GM19324 (cell line): ENCODE measurements around the gene HTRA3.

Experiments used
- ATAC-seq: cut with Tn5 transposase; IDR thresholded peaks from one replicate; pipeline ENCODE4 v1.9.1; 2021; ENCODE audit warnings: mild to moderate bottlenecking, moderate library complexity; ENCODE audit not compliant: unreplicated experiment, low FRiP score

Gene HTRA3

GRCh38 chr4:8233672-8234484, 35.7 kb upstream of the HTRA3 start:
- ATAC-seq = no peak

DNA sequence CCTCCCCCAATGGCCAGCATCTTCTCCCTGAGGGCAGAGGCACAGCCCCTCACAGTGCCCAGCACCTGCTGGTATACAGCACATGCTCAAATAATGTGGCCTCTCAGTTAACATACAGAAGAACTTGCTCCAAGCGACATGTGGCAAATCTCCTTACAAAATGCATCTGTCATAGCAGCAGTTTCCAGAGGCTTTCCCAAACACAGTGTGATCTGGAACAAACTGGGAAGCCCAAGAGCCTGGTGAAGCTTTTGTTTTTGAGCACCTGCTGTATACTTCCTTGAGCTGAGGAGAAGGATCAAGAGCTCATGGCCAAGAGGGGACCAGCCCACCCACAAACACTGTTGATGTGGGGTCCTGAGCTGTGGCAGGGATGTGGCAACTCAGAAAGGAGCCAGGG, 34.8 kb upstream of the HTRA3 start:
- ATAC-seq = no peak

GRCh38 chr4:8235224-8235623, 34.3 kb upstream of the HTRA3 start:
- ATAC-seq = no peak

DNA sequence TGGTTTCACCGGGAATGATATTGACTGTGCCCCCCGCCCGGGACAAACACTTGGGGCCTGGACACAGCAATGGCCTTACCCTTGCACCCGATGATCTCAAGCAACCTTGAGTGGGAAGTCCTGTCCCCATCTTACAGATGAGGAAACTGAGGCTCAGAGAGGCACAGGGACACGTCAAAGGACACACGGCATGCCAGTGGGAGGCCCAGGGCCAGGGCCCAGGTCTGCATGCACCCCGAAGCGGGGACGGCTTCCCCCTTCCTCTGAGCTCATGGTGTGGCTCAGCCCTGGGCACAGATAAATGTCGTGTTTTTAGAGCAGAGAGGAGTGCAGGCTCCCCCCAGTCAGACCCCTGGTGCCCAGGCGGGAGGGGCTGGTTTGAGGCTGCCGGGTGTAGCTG, 33.9 kb upstream of the HTRA3 start:
- ATAC-seq = no peak

GRCh38 chr4:8236106-8236919, 33.2 kb upstream of the HTRA3 start:
- ATAC-seq = no peak

DNA sequence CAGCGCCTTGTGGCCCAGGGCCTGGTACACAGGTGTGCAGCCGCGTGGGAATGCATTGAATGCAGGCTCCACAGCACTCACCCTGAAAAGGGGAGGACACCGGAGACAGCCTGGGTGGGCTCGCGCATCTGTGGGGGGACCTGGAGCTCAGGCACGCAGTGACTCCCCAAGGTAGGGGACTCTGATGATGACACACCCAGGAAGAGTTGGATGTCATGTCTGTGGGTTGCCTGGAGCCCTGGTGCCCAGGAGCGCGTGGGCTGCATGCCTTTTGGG, 32.7 kb upstream of the HTRA3 start:
- ATAC-seq = no peak

DNA sequence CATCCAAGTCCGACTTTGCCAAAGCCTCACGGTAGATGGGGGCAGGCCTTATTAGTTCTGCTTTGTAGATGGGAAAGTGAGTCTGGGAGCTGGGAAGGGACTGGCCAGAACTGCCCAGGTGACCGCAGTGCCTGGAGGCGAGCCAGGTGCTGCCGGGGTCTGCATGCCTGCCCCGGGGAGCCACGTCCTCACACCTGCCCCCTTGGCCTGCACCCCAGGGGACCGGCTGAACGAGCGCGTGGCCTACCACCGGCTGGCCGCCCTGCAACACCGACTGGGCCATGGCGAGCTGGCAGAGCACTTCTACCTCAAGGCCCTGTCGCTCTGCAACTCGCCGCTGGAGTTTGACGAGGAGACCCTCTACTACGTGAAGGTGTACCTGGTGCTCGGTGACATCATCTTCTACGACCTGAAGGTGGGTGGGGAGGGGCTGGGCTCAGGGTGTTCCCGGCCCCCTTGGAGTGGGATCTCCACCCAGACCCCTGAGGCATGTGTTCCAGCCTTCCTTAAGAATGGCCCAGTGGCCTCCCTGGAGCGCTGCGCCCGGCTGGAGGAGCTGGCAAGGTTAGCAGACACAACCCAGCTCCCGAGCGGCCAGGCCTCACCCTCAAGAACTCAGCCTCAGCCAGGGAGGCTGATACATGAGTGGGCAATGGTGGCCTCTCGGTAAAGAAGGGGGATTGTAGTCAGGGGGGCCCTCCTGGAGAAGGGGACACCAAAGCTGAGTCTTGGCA, 32.1 kb upstream of the HTRA3 start:
- ATAC-seq = no peak

- no peak for ATAC-seq
Measured at GRCh38 chr4:8238036-8238511, 31.5 kb upstream of the HTRA3 start.

DNA sequence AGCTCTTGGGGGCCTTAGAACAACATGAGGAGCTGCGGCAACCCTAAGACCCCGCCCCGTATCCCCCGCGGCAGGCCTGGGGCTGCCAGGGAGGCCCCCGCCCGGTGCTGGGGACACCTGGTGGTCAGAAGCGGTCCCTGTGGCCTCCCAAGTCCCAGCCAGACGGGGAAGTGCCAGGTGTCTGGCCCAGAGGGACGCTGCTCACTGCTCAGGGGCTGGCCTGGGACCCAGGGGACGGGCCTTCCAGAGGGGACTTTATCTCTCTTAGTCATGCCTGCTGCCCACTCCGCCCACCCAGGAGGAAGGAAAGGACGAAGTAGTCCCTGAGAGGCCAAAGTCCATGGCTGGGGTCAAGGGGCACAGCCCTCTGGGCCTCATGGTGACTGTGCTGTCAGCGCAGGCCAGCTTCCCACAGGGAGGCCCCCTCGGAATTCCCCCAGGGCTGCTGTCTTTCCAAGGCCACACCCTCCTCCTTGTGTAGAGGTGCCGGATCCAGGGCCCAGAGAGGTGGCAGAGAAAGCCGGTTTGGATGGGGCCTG, 31.0 kb upstream of the HTRA3 start:
- ATAC-seq = no peak

DNA sequence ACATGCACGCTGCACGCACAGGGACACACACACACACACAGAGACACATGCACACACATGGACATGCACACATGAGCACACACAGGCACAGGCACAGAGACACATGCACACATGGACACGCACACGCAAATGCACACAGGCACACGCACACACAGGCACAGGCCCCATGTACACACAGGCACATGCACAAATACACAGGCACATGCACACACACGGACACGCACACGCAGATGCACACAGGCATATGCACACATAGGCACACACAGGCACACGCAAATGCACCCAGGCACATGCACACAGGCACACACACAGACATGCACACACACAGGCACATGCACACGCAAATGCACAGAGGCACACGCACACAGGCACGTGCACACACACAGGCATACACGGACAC, 30.3 kb upstream of the HTRA3 start:
- ATAC-seq = no peak

DNA sequence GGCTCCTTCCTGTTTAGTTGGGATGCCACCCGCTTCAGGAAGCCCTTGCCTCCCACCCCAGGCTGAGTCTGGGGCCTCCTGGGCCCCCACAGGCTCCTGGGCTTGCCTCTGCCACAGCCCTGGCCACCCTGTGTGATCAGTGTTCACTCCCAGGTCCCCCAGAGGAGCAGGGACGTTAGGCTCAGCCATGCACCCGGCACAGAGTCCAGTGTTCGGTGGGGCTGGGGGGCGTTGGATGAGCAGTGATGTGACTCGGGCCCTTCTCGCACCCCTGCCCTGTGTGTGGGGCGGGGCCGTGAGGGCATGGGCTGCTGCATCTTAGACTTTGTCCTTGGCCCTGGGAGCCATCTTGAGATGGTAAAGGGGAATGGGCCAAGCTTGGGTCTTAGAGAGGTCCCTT, 29.9 kb upstream of the HTRA3 start:
- no peak for ATAC-seq

GRCh38 chr4:8240211-8241041, 29.1 kb upstream of the HTRA3 start:
- ATAC-seq = no peak

GRCh38 chr4:8241211-8241779, 28.3 kb upstream of the HTRA3 start:
- ATAC-seq = no peak

- peak; percentile 55 for ATAC-seq
Measured at GRCh38 chr4:8241895-8242696, 27.5 kb upstream of the HTRA3 start.

DNA sequence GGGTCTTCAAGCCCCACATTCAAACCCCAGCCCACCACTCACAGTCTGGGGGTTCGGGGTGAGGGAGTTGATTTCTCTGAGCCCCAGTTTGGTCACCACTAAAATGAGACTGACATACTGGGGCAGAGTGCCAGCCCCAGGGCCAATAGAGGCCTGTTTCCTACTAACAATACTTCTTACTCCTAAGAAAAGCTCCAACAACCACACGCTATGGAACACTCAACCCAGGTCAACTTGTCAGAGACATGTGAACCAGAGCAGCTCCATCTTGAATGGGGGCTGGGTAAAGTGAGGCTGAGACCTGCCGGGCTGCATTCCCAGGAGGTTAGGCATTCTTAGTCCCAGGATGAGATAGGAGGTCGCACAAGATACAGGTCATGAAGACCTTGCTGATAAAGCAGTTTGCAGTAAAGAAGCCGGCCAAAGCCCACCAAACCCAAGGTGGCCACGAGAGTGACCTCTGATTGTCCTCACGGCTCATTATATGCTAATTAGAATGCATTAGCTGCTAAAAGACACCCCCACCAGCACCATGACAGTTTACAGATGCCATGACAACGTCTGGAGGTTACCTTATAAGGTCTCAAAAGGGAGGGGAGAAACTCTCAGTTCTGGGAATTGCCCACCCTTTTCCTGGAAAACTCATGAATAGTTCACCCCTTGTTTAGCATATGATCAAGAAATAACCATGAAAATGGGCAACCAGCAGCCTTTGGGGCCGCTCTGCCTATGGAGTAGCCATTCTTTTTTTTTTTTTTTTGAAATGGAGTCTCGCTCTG, 26.6 kb upstream of the HTRA3 start:
- ATAC-seq = no peak

- no peak for ATAC-seq
Measured at GRCh38 chr4:8244001-8244757, 25.4 kb upstream of the HTRA3 start.

- no peak for ATAC-seq
Measured at GRCh38 chr4:8244931-8245460, 24.6 kb upstream of the HTRA3 start.
